ENCODE results near the gene OR5L2.

DNA sequence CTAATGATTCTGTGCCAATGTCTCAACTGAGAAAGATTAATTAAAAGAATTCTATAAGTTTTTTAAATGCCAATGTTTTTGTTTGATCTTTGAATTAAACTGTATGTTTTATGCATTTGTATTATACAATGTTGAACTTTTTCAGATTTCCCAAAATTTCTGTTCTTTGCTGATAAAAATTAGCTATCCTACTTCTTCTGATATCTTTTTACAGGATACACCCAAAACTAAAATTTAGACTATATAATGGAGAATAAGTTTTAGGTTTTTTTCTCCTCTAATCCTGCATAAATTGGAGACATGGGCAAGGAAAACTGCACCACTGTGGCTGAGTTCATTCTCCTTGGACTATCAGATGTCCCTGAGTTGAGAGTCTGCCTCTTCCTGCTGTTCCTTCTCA, at the start of gene OR5L2:
- TF ChIP-seq FOXP1 (CRISPR knock-in tag; IDR thresholded peaks at IDR 0.05) = no peak
- TF ChIP-seq BMI1 (IDR thresholded peaks at IDR 0.05; ENCODE audit: low read length) = no peak
- TF ChIP-seq SIN3A (IDR thresholded peaks at IDR 0.05; ENCODE audit: borderline replicate concordance in 2 of 2, control insufficient read depth in 1 of 2, low read depth in 2 of 2, low read length in 2 of 2) = no peak
- TF ChIP-seq, protein P1, sequence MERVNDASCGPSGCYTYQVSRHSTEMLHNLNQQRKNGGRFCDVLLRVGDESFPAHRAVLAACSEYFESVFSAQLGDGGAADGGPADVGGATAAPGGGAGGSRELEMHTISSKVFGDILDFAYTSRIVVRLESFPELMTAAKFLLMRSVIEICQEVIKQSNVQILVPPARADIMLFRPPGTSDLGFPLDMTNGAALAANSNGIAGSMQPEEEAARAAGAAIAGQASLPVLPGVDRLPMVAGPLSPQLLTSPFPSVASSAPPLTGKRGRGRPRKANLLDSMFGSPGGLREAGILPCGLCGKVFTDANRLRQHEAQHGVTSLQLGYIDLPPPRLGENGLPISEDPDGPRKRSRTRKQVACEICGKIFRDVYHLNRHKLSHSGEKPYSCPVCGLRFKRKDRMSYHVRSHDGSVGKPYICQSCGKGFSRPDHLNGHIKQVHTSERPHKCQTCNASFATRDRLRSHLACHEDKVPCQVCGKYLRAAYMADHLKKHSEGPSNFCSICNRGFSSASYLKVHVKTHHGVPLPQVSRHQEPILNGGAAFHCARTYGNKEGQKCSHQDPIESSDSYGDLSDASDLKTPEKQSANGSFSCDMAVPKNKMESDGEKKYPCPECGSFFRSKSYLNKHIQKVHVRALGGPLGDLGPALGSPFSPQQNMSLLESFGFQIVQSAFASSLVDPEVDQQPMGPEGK (CRISPR knock-in tag; IDR thresholded peaks at IDR 0.05; ENCODE audit: borderline replicate concordance) = no peak
- TF ChIP-seq, protein P2, sequence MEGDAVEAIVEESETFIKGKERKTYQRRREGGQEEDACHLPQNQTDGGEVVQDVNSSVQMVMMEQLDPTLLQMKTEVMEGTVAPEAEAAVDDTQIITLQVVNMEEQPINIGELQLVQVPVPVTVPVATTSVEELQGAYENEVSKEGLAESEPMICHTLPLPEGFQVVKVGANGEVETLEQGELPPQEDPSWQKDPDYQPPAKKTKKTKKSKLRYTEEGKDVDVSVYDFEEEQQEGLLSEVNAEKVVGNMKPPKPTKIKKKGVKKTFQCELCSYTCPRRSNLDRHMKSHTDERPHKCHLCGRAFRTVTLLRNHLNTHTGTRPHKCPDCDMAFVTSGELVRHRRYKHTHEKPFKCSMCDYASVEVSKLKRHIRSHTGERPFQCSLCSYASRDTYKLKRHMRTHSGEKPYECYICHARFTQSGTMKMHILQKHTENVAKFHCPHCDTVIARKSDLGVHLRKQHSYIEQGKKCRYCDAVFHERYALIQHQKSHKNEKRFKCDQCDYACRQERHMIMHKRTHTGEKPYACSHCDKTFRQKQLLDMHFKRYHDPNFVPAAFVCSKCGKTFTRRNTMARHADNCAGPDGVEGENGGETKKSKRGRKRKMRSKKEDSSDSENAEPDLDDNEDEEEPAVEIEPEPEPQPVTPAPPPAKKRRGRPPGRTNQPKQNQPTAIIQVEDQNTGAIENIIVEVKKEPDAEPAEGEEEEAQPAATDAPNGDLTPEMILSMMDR (IDR thresholded peaks at IDR 0.05 in 2 of 3, conservative IDR thresholded peaks at IDR 0.05 in 1 of 3; ENCODE audit: insufficient read depth in 2 of 3, low read depth in 1 of 3, low read length in 3 of 3) = no peak
- TF ChIP-seq RCOR1 (IDR thresholded peaks at IDR 0.05; ENCODE audit: borderline replicate concordance in 1 of 2, low read depth in 2 of 2, low read length in 2 of 2) = no peak
- no peak for TF ChIP-seq ZNF766 (CRISPR knock-in tag; conservative IDR thresholded peaks at IDR 0.05)
- TF ChIP-seq SIRT6 (IDR thresholded peaks at IDR 0.05; ENCODE audit: low read depth, low read length) = no peak
- TF ChIP-seq DACH1 (IDR thresholded peaks at IDR 0.05; ENCODE audit: partially characterized antibody) = no peak
- no peak for TF ChIP-seq CEBPB (tag; IDR thresholded peaks at IDR 0.05)
